Measurements from ENCODE around the gene BYSL.

GRCh38 chr6:41957117-41957516, 35.8 kb downstream of the BYSL start:
- TF ChIP-seq, protein P1, sequence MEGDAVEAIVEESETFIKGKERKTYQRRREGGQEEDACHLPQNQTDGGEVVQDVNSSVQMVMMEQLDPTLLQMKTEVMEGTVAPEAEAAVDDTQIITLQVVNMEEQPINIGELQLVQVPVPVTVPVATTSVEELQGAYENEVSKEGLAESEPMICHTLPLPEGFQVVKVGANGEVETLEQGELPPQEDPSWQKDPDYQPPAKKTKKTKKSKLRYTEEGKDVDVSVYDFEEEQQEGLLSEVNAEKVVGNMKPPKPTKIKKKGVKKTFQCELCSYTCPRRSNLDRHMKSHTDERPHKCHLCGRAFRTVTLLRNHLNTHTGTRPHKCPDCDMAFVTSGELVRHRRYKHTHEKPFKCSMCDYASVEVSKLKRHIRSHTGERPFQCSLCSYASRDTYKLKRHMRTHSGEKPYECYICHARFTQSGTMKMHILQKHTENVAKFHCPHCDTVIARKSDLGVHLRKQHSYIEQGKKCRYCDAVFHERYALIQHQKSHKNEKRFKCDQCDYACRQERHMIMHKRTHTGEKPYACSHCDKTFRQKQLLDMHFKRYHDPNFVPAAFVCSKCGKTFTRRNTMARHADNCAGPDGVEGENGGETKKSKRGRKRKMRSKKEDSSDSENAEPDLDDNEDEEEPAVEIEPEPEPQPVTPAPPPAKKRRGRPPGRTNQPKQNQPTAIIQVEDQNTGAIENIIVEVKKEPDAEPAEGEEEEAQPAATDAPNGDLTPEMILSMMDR (IDR thresholded peaks at IDR 0.05) = no peak
- no peak for TF ChIP-seq POLR2A (IDR thresholded peaks at IDR 0.05)
